Smooth muscle cell (in vitro differentiated cells): Measurements from ENCODE around the gene PIGS. TPM values are rescaled to one million over a fixed set of nuclear protein-coding genes. Genes with fewer than 3 reads are reported as not detected.
A peak's percentile ranks its signal among the peaks of the same experiment; 100 is the strongest.
"Not testable (repeated sequence)": the region's sequence is repeated elsewhere in the genome, so short reads cannot be mapped to it uniquely, and the experiment has no call there.

Experiments
- DNase-seq: peaks from one replicate; lab custom pipeline; 2025; ENCODE audit not compliant: unreplicated experiment; lab: John Stamatoyannopoulos, UW
- H2AFZ ChIP-seq: fragments of 200-600 bp; sonication (generic); 2 replicates; pipeline ENCODE4 v1.6.0; 2016; ENCODE audit warnings: antibody characterized with exemption, low read depth, mild to moderate bottlenecking
- H3F3A ChIP-seq: fragments of 200-600 bp; sonication (generic); 2 replicates; pipeline ENCODE4 v1.6.0; 2017; ENCODE audit warnings: antibody characterized with exemption, low read depth
- H3K27ac ChIP-seq: fragments of 200-600 bp; sonication (generic); 2 replicates; pipeline ENCODE4 v1.5.1; 2016; ENCODE audit warnings: low read depth, mild to moderate bottlenecking
- H3K27me3 ChIP-seq: fragments of 200-600 bp; sonication (generic); 2 replicates; pipeline ENCODE4 v1.6.1; 2016; ENCODE audit warnings: low read depth, mild to moderate bottlenecking
- H3K36me3 ChIP-seq: fragments of 200-600 bp; sonication (generic); 2 replicates; pipeline ENCODE4 v1.5.1; 2016; ENCODE audit warnings: low read depth
- H3K4me1 ChIP-seq: fragments of 200-600 bp; sonication (generic); 2 replicates; pipeline ENCODE4 v1.5.1; 2016; ENCODE audit warnings: low read depth
- H3K4me2 ChIP-seq: fragments of 200-600 bp; sonication (generic); 2 replicates; pipeline ENCODE4 v1.6.0; 2016; ENCODE audit warnings: mild to moderate bottlenecking
- H3K4me3 ChIP-seq: fragments of 200-600 bp; sonication (generic); 2 replicates; pipeline ENCODE4 v1.5.1; 2016; ENCODE audit warnings: mild to moderate bottlenecking
- H3K79me2 ChIP-seq: fragments of 200-600 bp; sonication (generic); 2 replicates; pipeline ENCODE4 v1.6.0; 2016; ENCODE audit warnings: low read depth, mild to moderate bottlenecking
- H3K9ac ChIP-seq: fragments of 200-600 bp; sonication (generic); 2 replicates; pipeline ENCODE4 v1.6.0; 2016; ENCODE audit warnings: low read depth
- H3K9me3 ChIP-seq: fragments of 200-600 bp; sonication (generic); replicated peaks from 2 replicates; pipeline ENCODE4 v1.5.1; 2016; ENCODE audit warnings: low read depth
- H4K20me1 ChIP-seq: fragments of 200-600 bp; sonication (generic); 2 replicates; pipeline ENCODE4 v1.6.0; 2016; ENCODE audit warnings: low read depth
- WGBS: methylation state at CpG from one replicate; pipeline ENCODE4 v1.1.7; 2016; ENCODE audit warnings: low lambda C conversion rate; 5-methylcytosine and 5-hydroxymethylcytosine counted together
- polyA plus RNA-seq: library from polyadenylated mRNA; unstranded; fragments of >200 nt; fragmentation: Nextera tagmentation; extraction: Ambion mirVana; gene quantifications from 2 replicates; pipeline ENCODE4 v1.2.1, GENCODE V29; 2016
- total RNA-seq: library from RNA; depleted of rRNA; stranded (reverse); fragments of >200 nt; gene quantifications from 2 replicates; pipeline ENCODE4 v1.2.3, GENCODE V29; 2014
- TF ChIP-seq, protein P1 (sequence below): fragments of 200-600 bp; sonication (generic); IDR thresholded peaks from 2 replicates; pipeline ENCODE4 v1.5.1; 2017; ENCODE audit warnings: borderline replicate concordance, mild to moderate bottlenecking, antibody characterized with exemption; ENCODE audit not compliant: insufficient read depth, poor library complexity, severe bottlenecking

Gene PIGS
- total and polyA plus RNA-seq, 2 experiments from 2014 or later = 61.3 to 69.2 TPM

DNA sequence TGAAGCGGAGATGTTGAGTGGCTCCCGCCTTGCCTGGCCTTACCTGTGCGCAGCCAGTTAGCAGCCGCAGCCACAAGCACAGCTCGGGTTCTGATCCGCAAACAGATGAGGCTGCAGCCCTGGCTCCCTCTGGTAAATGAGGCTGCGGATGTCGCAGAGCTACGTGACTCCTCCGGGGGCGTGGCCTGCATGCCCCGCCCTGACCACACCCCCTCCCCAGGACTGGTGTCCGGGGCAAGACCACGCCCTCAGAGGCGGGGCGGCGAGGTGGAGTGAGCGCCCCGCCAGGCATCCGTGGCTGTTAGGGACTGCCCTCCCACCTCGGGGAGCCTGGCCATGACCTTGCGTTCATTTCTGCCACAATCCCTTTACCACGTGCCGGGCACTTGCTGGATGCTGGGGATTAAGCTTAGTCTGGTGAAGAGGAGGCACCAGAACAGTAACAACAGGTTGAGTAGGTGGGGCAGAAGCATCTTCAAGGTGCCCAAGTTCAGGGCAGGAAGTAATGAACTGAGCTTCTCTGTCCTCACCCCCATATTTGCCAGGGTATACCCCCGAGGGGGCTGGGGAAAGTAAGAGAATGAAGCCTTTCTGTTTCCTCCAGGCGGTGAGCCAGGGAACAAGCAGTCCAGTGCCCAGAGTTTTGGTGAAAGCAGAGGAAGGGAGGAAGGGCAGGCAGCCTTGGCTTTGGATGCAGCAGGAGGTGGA, 5.6 kb upstream of the PIGS start, which contains the start of gene ALDOC:
Gene ALDOC, minus strand, starts transcription at position 138 of the 708 bp plus-strand sequence. CDS start 1,363 bp downstream, outside the sequence.
- H3K4me2 ChIP-seq = peak within 1 kb of the TSS; percentile 86

DNA sequence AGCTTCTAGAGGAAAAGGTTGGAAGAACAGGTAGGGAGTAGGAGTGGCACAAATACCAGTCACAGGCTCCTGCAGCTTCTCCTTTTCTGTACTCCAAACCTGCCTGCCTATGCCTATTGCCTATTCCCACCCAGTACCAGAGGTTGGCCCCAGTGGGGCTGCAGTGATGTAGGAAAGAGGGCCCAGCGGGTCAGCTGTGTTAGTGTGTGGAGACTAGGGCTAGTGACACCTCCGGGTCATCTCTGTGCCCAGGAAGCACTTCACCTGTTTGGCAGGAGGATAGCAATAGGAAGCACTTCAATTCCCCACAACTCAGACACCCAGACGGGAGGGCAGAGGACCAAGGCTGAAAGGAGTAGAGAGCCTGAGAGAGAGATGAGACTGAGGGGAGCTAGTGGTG, 4.7 kb upstream of the PIGS start:
- H3K9me3 ChIP-seq, H2AFZ ChIP-seq, H3K27me3 ChIP-seq, H3K9ac ChIP-seq, H3K79me2 ChIP-seq, H3K36me3 ChIP-seq, H3K27ac ChIP-seq, H3K4me1 ChIP-seq, DNase-seq, H4K20me1 ChIP-seq, H3F3A ChIP-seq: not testable (repeated sequence)
- H3K4me3 ChIP-seq = peak overlapping the region; percentile 23
- peak overlapping the region; percentile 86 for H3K4me2 ChIP-seq
- WGBS = 72% methylated on average over 3 of the region's 3 CpGs

More for the DNA sequence above, 5.6 kb upstream of the PIGS start, which contains the start of gene ALDOC:
- Histone ChIP-seq H3K9me3 (no peaks in the 10 kb centered on the region), H3K36me3 (no peaks in the 10 kb centered on the region), H3K27ac (no peak within 1 kb of the TSS), H3K4me3 (peak within 1 kb of the TSS; percentile 37), H3F3A (peaks cover 3% of the 10 kb centered on the region), H3K4me1 (peaks cover 5% of the 10 kb centered on the region), H3K27me3 (no peaks in the 10 kb centered on the region), H4K20me1 (no peaks in the 10 kb centered on the region), H2AFZ (peak within 1 kb of the TSS; percentile 60), H3K9ac (no peak within 1 kb of the TSS), H3K79me2 (no peaks in the 10 kb centered on the region)
- TF ChIP-seq, protein P1, sequence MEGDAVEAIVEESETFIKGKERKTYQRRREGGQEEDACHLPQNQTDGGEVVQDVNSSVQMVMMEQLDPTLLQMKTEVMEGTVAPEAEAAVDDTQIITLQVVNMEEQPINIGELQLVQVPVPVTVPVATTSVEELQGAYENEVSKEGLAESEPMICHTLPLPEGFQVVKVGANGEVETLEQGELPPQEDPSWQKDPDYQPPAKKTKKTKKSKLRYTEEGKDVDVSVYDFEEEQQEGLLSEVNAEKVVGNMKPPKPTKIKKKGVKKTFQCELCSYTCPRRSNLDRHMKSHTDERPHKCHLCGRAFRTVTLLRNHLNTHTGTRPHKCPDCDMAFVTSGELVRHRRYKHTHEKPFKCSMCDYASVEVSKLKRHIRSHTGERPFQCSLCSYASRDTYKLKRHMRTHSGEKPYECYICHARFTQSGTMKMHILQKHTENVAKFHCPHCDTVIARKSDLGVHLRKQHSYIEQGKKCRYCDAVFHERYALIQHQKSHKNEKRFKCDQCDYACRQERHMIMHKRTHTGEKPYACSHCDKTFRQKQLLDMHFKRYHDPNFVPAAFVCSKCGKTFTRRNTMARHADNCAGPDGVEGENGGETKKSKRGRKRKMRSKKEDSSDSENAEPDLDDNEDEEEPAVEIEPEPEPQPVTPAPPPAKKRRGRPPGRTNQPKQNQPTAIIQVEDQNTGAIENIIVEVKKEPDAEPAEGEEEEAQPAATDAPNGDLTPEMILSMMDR = no peak
- peak; percentile 75 for DNase-seq
- 9% methylated on average over 23 of the region's 26 CpGs for WGBS

DNA sequence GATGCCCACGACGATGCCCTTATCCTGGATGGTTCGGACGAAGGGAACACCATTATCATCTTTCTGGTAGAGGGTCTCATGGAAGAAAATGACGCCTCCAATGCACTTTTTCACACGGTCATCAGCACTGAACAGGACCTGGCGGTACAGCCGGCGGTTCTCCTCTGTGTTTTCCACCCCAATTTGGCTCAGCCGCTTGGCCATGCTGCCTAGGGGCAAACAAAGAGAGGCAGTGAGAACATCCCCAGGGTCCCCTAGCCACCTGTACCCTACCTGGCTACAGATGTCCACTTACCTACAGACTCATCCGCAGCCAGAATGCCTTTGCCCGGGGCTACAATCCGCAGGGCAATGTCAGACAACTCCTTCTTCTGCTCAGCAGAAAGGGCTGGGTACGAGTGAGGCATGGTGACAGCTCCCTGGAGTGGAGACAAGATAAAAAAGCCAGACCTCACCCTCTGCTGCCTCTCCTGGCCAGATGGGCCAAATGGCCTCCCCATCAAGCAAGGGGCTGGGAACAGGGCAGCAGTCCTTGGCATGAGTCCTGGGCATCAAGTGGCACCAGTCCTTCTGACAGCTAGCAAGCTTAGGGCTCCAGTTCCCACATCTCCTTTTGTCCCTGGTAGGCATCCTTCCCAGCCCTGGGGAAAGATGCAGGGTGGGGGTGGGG, 3.9 kb upstream of the PIGS start:
- Histone ChIP-seq H4K20me1 (peaks cover 2% of the 10 kb centered on the region), H3K9ac (no peak overlapping the region), H2AFZ (no peak overlapping the region), H3K9me3 (no peaks in the 10 kb centered on the region), H3K4me2 (peak overlapping the region; percentile 86), H3F3A (peaks cover 3% of the 10 kb centered on the region), H3K36me3 (no peaks in the 10 kb centered on the region), H3K27me3 (no peaks in the 10 kb centered on the region), H3K4me1 (peaks cover 8% of the 10 kb centered on the region), H3K4me3 (no peak overlapping the region), H3K27ac (no peak overlapping the region), H3K79me2 (peaks cover 7% of the 10 kb centered on the region)
- 83% methylated on average over 14 of the region's 14 CpGs for WGBS
- TF ChIP-seq, protein P1 = no peak
- DNase-seq = no peak

DNA sequence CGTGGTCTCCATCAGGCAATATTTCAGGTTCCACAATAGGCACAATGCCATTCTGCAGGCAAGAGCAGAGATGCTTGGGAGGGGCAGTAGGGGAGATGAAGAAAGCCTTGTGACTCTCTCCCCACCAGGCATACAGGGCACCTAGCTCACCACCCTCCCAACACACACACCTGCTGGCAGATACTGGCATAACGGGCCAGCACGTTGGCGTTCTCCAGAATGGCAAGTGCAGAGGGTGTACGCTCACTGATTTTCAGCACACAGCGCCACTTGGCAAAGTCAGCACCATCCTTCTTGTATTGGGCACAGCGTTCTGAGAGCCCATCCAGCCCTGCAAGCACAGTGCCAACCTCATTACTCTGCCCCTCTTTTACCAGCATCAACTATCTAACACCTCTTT, 3.2 kb upstream of the PIGS start:
- WGBS = 93% methylated on average over 7 of the region's 7 CpGs
- Histone ChIP-seq H3K9me3 (no peaks in the 10 kb centered on the region), H3K4me3 (no peak overlapping the region), H3K27ac (no peak overlapping the region), H3K27me3 (no peaks in the 10 kb centered on the region), H3K4me2 (no peak overlapping the region), H3K9ac (no peak overlapping the region), H3K4me1 (peaks cover 10% of the 10 kb centered on the region), H3F3A (peaks cover 3% of the 10 kb centered on the region), H2AFZ (no peak overlapping the region), H3K36me3 (no peaks in the 10 kb centered on the region), H4K20me1 (peaks cover 4% of the 10 kb centered on the region), H3K79me2 (peaks cover 14% of the 10 kb centered on the region)
- TF ChIP-seq, protein P1 = no peak
- DNase-seq = no peak
